Mammary epithelial cell (primary cell): ENCODE results near the gene COL23A1.
"Not testable (repeated sequence)": the region's sequence is repeated elsewhere in the genome, so short reads cannot be mapped to it uniquely, and the experiment has no call there.

Experiments used
- CTCF ChIP-seq, 2 donors: IDR thresholded peaks in 1 of 2; conservative IDR thresholded peaks in 1 of 2; 2 replicates each; pipeline ENCODE4 v1.5.1; 2011 to 2012; ENCODE audit warnings: inconsistent platforms in 2 of 2, low read length in 2 of 2, mild to moderate bottlenecking in 2 of 2, control low read depth in 1 of 2, low read depth in 1 of 2; ENCODE audit not compliant: insufficient read depth in 1 of 2; ENCODE audit errors: extremely low read depth in 1 of 2
- EZH2 ChIP-seq: IDR thresholded peaks from 2 replicates; pipeline ENCODE4 v1.6.1; 2012; ENCODE audit warnings: low read length, inconsistent platforms, borderline replicate concordance

GRCh38 chr5:178229111-178229510 lies 361.1 kb downstream of the COL23A1 start:
- not testable (repeated sequence) for TF ChIP-seq CTCF (conservative IDR thresholded peaks at IDR 0.05 in 1 of 2, IDR thresholded peaks at IDR 0.05 in 1 of 2; ENCODE audit: extremely low read depth in 1 of 2, insufficient read depth in 1 of 2, low read depth in 1 of 2, low read length in 2 of 2); EZH2
